Suppressor macrophage treated with lipopolysaccharide for 4 hours (primary cell): ENCODE results near the gene MDM2.
A peak's percentile ranks its signal among the peaks of the same experiment; 100 is the strongest.

Experiments used
- DNase-seq: peaks from one replicate; pipeline ENCODE4 v3.0.0-alpha.2; 2020

Gene MDM2

DNA sequence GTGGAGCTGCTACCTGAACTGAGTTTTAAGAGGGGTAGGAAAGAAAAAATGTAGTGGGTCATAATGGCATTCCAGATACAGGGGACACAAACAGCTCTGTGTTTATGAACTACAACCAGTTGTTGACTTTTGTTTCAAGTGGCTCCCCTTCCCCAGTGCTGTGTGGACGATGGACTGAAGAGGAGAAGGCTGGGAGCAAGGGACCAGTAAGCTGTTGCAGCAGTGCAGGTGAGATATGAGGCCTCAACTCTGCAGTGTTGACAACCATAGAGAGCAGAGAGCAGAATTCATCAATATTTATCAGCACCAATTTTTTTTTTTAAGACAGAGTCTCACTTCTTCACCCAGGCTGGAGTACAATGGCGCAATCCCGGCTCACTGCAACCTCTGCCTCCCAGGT, 46.6 kb downstream of the MDM2 start:
- no peak for DNase-seq

GRCh38 chr12:68855111-68855510, 47.1 kb downstream of the MDM2 start:
- DNase-seq = no peak

- DNase-seq = no peak
Measured at GRCh38 chr12:68855771-68856170, 47.8 kb downstream of the MDM2 start.

DNA sequence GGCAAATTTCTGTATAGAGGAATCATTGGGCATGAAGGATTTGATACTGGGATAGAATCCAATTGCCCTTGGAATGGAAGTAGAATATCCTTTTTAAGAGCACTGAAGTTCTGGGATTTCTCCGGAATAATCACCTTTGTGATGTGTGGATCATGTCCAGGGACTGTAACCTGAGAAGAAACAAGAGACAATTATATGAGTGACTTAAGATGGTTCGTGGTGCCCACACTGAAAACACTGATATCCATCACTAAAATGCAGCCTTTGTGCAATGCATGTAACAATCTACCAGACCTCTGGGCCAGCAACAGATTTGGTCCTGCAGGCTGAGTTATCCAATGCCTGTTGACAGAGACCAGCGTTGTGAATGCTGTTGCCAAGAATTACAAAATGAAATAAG, 48.5 kb downstream of the MDM2 start:
- DNase-seq = no peak

GRCh38 chr12:68861890-68862289, 53.9 kb downstream of the MDM2 start:
- DNase-seq = no peak

DNA sequence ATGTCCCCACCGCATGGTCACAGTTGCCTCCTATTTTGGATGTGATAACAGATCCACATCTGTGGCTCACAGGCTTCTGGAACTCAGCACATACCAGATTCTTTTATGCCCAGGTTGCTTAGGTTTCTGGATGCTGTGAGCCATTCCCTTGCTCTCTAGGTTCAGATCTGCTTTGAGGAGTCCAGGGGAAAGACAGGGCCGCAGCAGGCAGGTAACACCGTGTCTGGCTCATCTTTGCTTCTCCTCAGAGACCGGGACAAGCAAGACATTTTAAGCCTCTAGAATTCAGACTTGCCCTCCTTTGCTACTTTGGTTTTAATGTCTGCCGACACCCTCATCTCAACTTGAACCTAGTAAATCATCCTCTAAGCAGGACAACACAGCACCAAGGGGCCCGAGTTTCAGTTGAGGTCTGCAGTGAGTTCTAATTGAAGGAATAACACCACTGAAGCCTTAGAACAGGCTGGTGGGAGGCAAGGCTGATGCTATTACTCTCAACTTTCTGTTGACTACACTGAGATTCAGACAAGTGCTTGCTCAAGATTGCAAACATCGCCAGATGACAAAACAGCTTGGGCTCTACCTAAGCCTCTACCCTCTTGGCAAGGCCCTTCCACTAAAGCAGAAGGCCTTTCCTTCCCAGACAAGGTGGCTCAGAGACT, 55.3 kb downstream of the MDM2 start:
- no peak for DNase-seq

GRCh38 chr12:68863886-68864454, 56.0 kb downstream of the MDM2 start:
- peak; percentile 74 for DNase-seq

GRCh38 chr12:68864604-68865003, 56.6 kb downstream of the MDM2 start:
- no peak for DNase-seq

DNA sequence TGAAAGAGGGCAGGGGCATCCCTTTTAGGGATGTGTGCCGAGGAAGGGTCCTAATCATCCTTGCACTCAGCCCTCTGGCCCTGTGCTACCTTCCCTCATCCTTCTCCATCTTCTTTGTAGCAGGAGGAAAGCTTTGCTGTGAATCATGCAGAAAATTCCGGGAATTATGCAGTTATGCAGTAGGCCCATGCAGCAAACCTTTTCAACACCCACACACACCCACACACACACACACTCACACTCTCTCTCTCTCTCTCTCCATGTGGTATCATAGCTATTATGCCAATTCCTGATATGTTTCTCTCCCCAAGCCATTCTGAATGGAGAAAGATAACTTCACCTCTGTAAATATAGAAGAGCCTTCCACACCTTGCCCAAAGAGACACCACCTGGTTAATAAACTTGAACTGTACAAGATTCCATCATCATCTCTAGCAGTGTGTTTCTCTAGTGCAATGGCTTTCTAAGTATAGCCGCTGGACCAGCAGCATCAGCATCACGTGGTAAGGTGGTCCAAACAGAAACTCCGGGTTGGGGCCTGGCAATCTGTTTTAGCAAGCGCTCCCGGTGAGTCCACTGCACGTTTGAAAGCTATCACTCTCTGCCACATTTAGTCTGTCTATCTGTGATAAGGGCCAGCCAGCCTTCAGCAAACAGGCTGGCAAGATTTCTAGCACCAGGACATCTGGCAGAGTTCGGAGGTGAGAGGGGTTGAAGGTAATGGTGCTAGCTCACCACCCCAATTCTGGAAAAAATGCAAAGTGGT, 57.6 kb downstream of the MDM2 start:
- no peak for DNase-seq

DNA sequence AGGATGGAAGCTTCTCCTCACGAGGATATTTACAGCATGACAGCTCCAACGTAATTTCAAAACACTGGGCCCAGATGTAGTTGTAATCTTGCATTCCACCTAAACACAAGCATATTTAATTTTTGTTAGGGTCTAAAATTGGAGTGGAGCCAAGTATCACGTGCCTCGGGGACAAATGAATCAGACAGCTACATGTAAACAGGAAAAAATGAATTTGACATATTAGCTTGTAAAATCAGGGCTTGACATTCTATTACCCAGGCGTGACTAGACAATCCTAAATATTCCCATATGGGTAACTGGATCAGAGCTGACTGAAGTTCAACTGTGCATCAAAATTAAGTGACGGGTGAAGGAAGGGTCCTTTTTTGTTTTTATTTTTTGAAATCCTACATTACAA, 59.0 kb downstream of the MDM2 start:
- no peak for DNase-seq

DNA sequence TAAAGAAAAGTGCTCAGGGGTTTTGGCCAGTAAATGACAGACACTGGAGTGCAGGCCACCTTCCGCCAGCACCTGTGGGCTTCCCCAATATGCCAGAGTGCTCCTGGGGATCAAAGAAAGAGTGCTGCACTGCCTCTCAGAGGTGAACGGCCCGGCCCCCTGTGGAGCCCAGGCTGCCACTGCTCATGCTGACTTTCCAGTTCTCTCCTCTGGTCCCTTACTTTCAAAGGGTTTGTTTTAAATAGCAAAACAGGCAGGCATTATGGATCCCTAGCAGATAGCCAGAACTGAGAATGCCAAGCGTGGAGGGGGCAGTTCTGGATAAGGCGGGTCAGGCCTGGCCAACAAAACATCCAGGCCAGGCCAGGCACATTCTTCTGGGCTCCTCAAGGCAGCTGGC, 59.6 kb downstream of the MDM2 start:
- DNase-seq = no peak

DNA sequence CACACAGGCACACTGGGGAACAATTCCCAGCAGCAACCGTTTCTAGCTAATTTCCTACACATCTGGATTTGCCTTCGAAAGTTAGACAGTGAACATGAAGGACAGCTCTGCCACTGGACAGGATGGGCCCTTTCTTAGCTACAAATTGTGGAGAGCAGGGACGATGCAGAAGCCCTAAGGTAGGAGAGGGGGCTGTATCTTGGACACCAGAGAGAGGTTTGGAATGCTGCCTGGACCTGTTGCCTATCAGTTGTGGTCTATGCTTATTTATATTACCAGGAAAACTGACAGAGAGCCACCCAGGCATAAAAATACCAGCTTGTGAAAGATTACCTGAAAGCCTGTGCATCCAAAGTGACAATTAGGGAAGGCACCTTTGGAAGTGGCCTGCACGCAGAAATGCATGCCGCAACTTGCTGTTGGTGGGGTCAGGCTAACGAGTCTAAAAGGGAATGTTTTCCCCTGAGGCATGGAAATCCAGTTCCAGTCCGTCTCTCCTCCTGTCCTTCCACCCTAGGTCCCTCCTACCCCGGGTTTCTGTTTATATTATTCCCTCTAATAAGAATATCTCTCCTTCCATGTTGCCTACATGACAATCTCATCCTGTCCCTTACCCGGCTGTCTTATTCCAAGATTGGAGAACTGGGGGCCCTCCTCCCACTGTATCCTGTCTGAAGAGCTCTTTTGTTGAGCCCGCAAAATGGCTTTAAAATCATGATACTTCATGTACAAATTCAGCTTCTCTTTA, 60.2 kb downstream of the MDM2 start:
- no peak for DNase-seq

GRCh38 chr12:68870011-68870410, 62.0 kb downstream of the MDM2 start:
- no peak for DNase-seq

DNA sequence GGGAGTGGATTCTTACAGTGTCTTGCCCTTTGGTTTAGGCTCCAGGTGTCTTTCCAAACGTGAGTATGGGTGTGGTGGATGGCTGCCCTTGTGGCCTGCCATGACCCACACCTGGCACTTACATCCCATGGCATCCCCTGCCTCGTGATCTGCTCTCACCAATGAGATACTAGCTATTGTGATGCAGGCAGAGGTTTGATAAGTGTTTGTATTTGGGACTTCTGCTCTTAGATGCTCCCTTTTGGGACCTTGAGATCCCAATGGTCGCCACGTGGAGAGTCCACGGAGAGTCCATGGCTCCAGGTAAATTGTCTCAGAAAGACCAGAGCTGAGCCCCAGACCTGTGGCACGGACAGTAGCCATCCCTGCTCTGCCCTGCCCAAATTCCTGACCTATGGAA, 62.5 kb downstream of the MDM2 start:
- no peak for DNase-seq

DNA sequence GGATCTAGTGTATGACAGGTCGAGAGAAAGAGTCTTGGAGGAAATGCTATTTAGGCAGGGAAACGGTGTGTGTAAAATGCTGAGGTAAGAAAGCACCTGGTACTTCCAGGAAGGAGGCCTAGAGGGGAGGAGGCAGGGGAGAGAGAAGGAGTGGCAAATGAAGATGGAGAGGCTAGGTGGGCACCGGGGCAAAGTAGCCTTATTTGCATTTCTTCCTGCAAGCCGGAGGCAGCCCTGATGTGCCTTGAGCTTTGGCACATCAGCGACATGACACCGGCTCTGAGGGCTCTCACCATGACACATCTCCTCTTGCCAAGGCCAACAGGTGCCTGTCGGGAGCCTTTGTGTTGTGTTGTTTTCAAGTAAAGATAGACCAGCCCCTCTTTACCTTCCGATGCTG, 63.4 kb downstream of the MDM2 start:
- no peak for DNase-seq

DNA sequence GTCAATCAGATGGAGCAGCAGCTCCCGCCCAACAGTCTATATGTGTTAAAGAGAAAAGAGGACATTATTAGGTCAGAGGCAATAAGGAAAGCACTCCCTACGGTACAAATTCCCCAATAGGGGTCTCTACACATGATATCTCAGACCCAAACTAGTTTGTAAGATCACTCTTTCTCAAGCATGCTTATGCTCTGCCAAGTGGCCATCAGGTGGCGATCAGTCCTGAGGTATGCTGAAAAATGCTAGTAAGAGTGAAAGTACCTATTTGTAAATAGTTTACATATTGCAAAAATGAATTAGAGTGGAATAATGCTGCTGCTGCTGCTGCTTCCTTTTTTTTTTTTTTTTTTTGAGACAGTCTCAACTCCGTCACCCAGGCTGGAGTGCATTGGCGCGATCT, 63.9 kb downstream of the MDM2 start:
- DNase-seq = peak; percentile 38

- DNase-seq = no peak
Measured at GRCh38 chr12:68873316-68873715, 65.3 kb downstream of the MDM2 start.

DNA sequence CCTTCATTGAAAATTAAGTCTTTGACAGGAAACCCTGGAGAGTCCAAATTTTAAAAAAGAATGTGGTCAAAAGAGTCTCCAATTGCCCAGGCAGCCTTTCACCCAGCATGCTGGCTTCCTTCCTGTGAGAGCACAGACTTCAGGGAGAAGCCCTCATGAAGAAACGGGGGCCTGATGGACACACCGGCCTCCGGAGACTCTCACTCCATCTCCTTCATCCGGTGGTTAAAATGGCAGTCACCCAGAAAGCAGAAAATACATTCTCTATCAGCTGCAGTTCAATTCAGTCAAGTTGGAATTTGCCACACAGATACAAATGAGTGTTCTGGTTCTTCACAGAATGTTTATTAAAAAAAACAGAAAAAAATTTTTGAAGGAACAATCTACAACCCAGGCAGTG, 68.5 kb downstream of the MDM2 start:
- no peak for DNase-seq

DNA sequence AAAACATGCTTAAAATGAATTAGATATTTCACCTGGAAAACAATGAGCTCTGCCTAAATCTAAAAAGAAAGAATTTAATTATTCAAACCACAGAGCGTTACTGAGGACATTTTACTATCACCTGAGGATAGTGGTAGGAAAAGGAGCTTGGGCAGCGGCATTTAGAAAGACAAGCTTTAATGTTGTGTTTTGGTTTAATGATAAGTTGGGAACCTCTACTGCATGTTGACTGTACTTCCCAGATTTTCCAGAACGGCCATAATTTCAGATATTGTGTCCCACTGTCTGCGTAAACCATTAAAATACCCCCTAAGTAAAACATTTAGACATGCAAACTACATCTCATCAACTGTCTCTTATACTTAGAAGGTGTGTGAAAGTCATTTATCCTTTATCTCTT, 69.6 kb downstream of the MDM2 start:
- DNase-seq = no peak

DNA sequence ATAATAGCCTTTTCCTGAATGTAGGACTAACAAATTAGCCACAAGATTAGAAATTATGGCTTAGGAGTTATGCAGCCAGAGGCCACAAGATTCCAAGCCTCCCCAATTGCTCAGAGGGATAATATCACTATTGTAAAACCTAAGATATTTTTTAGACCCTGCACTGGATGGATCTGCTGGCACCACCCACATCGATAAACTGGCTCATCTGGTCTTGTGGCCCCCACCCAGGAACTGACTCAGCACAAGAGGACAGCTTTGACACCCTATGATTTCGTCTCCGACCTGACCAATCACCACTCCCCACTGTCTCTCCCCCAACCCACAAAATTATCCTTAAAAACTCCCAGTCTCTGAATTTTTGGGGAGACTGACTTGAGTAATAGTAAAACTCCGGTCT, 70.3 kb downstream of the MDM2 start:
- no peak for DNase-seq

DNA sequence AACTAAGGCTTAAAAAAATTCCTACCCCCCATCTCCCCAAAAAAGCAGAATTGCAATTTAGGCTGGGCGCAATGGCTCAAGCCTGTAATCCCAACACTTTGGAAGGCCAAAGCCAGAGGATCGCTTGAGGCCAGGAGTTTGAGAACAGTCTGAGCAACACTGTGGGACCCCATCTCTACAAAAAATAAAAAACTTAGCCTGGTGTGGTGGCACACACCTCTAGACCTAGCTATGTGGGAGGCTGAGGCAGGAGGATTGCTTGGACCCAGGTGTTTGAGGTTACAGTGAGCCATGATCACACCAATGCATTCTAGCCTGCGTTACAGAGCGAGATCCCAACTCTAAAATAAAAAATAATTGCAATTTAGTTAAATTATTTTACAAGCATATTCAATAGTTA, 70.9 kb downstream of the MDM2 start:
- no peak for DNase-seq

DNA sequence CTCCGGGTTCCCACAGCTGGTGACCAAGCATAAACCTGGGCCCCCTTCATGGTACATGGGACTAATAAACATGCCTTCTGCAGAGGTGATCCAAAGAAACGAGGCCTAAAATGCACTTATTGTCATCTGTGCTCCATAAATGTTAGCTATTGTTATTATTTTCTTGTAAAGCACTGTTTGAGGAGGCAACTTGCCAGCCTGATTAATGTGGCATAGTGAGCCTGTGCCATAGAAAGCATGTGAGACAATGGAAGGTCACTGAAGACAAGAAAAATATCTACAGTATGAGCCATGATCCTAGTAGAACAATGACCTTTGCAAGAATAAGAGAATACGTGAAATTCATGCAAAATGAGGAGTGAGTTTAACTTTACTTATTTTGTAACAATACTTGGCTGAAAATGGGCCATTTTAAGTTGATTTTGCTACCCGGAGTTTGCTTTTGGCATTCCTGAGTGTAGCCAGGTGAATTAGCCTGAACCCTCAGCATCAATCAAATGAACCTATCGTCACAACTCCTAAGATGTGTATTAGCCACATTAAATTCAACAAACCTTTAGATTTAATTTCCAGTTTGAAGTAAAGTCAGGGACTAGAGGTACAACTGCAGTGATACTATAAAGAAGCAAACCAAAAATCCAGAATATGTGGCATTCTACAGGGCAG, 72.8 kb downstream of the MDM2 start:
- no peak for DNase-seq

- no peak for DNase-seq
Measured at GRCh38 chr12:68882251-68882964, 74.4 kb downstream of the MDM2 start.
